Dermis blood vessel endothelial cell (primary cell): ENCODE results near the gene RAD21L1. TPM values are rescaled to one million over a fixed set of nuclear protein-coding genes. Genes with fewer than 3 reads are reported as not detected.

ENCODE experiments used
- DNase-seq: peaks from one replicate; pipeline ENCODE4 v3.0.0; 2010
- total RNA-seq: library from RNA; depleted of rRNA; stranded (reverse); fragments of >200 nt; gene quantifications from 2 replicates; pipeline ENCODE4 v1.2.3, GENCODE V29; 2014

The RAD21L1 gene
- not detected in 2 replicates for total RNA-seq

- DNase-seq: peak; percentile 90
Measured at GRCh38 chr20:1225783-1226654, at the start of gene RAD21L1. RAD21L1 (plus strand) TSS chr20:1226044; CDS start chr20:1228454, 2,410 bp downstream.

DNA sequence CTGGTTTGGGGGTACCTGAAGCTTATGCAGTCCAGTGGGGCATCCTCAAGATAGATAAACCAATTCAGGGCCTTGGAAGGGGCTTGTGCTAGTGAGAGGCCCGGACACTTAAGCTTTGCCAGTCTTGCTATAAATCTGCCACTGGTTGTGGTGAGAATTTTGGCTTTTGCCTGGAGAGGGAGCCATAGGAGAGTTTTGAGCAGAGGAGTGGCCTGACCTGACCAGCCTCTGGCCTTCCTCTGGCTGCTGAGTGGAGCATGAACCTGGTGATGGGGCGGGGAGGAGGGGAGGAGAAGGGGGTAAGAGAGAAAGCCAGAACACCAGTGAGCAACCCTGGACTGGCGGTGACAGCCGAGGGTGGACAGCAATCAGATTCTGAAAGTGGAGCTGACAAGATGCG is 48.2 kb upstream of the RAD21L1 start:
- DNase-seq: peak; percentile 20

GRCh38 chr20:1178103-1178502 is 47.7 kb upstream of the RAD21L1 start:
- no peak for DNase-seq

GRCh38 chr20:1178623-1179022 is 47.2 kb upstream of the RAD21L1 start:
- DNase-seq: no peak

DNA sequence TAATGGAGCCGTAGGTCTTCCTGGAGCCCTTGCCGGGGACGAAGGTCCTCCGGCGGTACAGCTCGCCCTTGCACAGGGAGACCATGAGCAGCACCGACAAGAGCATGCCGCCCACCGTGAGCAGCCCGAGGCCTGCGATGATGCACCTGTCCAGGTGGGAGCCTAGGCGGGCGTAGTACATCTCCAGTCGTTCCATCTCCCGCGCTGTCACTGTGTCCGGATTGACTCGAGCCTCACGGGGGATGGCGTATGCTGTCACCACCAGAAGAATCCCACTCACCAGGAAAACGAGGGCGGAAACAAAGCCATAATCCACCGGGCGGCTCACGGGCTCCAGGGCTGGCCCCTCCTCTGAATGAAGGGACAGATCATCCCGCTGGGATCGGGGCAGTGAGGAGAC is 44.9 kb upstream of the RAD21L1 start:
- DNase-seq: no peak

- DNase-seq: no peak
Measured at GRCh38 chr20:1182106-1182505, 43.7 kb upstream of the RAD21L1 start.

DNA sequence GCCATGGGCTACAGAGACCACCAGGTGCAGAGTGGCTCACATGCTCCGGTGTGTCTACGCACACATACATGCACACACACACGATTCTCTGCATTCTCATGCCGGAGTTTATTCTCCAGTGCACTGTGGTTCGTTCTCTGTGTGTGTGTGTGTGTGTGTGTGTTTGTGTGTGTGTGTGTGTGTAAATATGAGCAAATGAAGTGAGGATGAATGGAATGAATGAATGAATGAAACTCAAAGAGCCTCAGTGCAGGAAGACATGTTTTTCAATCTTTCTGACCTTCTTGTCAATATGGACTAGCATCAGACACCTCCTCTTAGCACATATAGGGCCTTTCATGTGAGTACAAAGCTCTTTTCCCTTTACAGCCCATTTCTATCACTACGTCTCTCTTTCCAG is 42.7 kb upstream of the RAD21L1 start:
- DNase-seq: no peak

DNA sequence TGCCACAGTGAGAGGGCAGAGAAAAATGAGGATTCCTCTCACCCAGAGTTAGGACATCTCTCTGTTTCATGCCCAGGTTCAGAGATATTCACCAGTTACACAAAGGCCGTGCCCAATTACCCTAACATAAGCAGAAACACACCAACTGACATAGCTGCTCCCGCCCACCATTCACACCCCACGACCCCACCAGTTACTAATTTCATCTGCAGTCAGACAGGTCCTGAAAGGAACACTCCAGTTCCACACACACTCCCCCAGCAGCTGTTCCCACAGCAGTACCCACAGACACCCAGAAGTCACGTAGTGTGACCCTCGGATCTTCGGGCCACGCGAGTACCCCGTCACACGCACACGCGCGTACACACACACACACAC is 41.6 kb upstream of the RAD21L1 start:
- DNase-seq: no peak

- DNase-seq: peak; percentile 16
Measured at GRCh38 chr20:1184638-1185315, 41.1 kb upstream of the RAD21L1 start, which contains the start of gene TMEM74B. TMEM74B (minus strand) TSS chr20:1184981; CDS start chr20:1183801, 1,180 bp downstream.

DNA sequence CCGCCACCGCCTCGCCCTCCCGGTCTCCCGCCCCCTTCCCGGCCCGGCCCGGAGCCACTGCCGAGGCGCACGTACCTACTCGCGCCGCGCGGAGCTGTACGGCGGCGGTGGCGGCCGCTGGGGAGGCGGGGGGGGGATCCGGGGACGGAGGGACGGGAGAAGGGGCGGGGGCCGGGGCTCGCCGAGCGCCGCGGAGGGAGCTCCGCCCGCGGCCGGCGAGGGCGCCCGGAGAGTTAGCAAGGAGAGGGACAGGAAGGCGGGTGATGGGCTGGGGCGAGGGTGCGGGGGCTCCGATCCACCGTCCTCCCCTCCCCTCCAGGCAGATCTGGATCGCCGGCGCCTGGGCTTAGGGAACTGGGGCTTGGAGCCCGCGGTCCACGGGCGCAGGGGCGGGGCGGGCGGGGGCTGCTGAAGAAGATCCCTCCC is 40.5 kb upstream of the RAD21L1 start:
- no peak for DNase-seq

DNA sequence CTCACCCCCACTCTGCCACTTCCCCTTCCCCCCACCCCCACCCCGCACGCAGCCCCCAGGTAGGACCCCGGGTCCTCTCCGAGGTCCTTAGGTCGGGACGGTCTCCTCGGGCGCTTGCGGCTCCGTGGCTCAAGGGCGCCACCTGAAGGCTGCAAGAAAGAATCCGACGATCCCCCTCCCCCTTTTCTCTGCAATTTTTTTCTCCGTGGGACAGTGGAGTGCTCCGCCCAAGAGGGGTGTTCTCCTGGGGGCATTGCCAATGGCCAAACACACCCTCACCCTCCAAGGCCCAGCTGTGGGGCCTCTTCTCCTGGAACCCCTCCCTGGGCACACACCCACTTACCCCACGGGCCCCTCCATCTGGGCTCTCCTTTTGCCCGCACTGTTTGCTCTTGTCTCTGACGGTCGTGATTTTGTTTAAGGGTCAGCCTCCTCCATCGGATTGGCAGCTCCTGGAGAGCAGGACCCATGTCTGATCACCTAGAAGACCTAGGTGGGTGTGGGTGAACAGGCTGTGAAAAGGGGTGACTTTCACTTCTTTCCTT is 40.0 kb upstream of the RAD21L1 start:
- DNase-seq: peak; percentile 76

DNA sequence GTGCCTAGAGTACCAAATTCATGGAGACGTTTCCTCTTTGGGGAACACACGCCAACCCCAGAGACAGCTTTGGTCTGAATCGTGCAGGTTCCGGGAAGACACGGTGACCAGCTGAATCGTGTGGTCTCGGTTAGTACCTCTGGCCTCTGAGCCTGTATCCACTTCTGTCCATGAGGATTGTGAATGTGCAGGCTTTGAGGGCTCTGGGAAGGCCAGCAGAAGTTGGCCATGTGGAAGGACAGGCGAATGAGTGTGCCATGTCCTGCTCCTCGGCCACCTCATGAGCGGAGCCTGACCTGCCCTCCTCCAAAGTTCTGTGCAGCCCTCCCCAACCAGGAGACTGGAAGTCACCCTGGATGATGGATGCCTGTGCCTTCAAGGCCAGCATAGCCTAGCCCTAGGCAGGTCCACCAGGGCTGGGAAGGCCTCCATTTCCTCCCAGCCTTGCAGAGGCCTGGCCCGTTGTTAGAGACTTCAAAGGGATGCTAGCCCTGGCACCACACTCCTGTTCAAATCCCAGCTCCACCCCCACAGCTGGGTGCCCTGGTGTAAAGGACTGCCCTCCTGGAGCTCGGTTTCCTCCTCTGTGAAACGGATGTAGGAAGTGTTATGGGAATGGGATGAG is 39.4 kb upstream of the RAD21L1 start:
- no peak for DNase-seq

GRCh38 chr20:1187605-1188171 is 38.2 kb upstream of the RAD21L1 start:
- DNase-seq: peak; percentile 20

GRCh38 chr20:1188347-1188746 is 37.5 kb upstream of the RAD21L1 start:
- DNase-seq: no peak

GRCh38 chr20:1189827-1190226 is 36.0 kb upstream of the RAD21L1 start:
- no peak for DNase-seq

- no peak for DNase-seq
Measured at GRCh38 chr20:1190847-1191246, 35.0 kb upstream of the RAD21L1 start.

DNA sequence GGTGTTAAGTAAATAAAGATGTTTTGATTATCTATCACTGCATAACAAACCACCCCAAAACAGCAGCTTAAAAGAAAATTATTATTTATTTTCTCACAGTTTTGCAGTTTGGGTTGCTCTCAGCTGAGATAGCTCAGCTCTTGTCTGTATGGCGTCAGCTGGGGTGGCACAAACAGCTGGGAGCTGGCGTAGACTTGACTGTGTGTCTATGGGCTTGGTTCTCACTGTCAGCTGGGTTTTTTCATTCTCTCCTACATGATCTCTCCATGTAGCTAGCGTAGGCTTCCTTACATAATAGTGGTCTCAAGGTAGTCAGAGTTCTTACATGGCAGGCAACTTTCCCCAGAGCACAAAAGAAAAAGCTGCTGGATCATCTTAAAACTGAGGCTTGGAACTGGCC is 34.5 kb upstream of the RAD21L1 start:
- DNase-seq: no peak

DNA sequence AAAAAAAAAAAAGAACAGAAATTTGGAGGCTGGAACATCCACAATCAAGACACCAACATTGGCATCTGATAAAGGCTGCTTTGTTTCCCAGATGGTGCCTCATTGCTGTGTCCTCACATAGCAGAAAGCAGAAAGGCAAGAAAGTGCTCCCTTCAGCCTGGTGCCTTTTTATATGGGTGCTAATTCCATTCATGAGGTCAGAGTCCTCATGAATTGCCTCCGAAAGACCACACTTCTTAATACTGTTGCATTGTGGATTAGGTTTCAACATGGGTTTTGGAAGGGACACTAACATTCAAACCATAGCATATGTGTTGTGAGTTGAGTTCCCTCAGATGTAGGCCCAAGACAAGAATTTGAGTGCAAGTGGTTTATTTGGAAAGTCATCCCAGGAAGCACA is 30.6 kb upstream of the RAD21L1 start:
- no peak for DNase-seq

GRCh38 chr20:1196634-1197033 is 29.2 kb upstream of the RAD21L1 start:
- no peak for DNase-seq

DNA sequence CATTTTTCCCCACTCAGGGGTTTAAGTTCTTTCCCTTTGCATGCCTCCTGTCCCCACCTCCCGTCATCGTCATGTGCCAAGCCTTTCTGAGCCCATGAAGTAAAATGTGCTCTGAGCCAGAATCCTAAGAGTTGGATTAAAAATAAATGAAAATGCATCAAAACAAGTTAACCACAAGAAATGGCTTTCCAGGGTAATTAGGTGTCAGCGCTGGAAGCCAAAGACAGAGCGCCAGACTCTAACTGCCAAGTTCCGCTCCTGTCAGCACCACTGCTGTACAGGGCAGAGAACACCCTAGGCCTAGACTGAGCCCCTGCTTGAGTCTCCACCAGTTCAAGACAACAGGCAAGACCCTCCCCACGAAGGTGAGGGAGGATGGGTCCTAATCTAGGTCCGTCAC is 28.0 kb upstream of the RAD21L1 start:
- no peak for DNase-seq

DNA sequence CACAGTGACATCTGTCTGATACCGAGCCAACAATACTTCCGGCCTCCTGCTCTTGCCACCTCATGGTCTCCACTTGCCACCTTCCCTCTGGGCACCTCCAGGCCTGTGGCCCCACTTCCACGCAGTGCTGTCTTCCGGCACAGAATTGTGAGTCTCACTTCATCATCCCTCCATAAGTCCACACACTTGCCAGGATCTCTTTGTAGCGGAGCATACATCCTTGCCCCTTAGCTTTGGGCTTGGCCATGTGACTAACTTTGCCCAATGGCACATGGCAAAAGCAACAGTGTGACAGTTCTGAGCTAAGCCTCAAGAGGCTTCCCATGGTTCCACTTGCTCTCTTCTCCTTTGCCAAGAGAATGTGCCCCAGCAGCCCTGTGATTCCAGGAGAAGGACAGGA is 27.1 kb upstream of the RAD21L1 start:
- DNase-seq: no peak

DNA sequence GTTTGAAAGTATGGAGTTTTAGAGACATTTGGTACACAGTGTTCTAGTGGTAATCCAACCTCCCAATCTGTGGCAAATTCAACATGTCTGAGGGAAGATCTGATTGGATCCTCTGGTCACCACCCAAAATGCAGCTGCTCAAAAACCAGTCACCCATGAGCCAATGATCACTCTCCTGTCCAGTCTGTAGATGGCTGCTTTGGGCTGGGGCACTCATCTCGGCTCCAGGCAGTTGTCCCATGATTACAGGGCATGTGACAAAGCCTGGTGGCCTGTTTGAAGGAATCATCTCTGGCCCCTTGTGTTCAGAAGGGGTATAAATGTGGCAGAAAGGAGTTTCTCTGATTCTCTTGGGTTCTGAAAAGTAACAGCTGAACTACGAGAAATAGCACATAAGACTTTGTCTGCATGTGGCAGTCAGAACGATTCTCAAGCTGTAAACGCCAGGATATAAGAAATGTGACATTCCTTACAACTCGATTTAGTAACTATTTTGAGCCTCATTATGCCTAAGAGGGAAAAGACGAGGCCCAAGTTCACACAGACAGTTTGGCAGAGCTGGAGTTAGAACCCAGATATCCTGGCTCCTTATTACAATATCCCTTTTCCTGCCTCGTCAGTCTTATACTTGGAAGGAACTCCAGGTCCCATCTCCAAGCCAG is 26.5 kb upstream of the RAD21L1 start:
- DNase-seq: no peak
